HG03045 (cell line): ENCODE data around the gene ZCCHC14.
"Not testable (repeated sequence)": the region's sequence is repeated elsewhere in the genome, so short reads cannot be mapped to it uniquely, and the experiment has no call there.

ENCODE experiments used
- ATAC-seq: cut with Tn5 transposase; IDR thresholded peaks from one replicate; pipeline ENCODE4 v1.9.1; 2021; ENCODE audit warnings: mild to moderate bottlenecking, moderate library complexity; ENCODE audit not compliant: unreplicated experiment

The ZCCHC14 gene

GRCh38 chr16:87388818-87389134, 104.0 kb downstream of the ZCCHC14 start:
- no peak for ATAC-seq

DNA sequence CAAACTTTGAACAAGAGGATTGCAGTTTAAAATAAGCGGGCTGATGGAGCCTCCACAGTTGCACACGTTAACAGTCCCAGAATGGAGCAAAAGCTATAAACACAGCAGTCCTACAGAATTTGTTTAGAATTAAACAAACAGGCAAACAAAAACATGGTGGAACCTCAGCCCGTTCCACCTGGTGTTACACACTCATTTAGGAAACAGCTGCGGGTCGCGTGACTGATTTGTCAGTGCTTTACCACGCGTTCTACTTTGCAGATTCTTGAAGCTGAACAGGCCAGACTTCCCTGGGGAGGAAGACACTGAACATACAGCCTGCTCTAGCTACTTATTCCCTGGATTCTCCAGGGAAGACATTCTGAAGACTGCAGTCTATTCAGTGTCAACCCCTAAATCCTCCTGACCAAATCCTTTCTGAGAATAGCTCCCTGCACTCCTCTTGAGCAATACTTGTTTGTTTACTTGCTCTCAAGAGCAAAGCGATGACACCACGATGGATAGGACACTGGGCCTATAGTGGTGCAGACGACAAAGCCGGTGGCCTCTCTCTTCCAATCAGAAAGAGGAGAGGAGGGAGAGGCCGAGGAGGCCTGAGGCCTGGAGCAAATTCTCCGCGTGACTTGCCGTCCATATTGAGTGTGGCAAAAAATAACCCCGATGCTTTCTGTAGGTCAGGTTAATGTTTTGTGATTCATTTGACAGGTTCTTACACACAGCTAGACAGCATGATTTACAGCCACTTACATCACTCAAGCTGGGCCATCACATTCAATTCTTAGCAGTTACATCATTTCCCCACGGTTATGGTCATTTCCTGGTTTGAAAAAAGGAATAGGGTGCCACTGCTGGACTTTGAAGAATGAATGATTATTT, 104.6 kb downstream of the ZCCHC14 start:
- ATAC-seq: peak; percentile 45

DNA sequence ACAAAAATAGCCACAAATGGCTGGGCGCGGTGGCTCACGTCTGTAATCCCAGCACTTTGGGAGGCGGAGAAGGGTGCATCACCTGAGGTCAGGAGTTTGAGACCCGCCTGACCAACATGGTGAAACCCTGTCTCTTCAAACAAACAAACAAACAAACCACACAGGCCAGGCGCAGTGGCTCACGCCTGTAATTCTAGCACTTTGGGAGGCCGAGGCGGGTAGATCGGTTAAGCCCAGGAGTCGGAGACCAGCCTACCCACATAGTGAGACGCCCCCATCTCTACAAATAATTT, 108.0 kb downstream of the ZCCHC14 start:
- ATAC-seq: not testable (repeated sequence)

DNA sequence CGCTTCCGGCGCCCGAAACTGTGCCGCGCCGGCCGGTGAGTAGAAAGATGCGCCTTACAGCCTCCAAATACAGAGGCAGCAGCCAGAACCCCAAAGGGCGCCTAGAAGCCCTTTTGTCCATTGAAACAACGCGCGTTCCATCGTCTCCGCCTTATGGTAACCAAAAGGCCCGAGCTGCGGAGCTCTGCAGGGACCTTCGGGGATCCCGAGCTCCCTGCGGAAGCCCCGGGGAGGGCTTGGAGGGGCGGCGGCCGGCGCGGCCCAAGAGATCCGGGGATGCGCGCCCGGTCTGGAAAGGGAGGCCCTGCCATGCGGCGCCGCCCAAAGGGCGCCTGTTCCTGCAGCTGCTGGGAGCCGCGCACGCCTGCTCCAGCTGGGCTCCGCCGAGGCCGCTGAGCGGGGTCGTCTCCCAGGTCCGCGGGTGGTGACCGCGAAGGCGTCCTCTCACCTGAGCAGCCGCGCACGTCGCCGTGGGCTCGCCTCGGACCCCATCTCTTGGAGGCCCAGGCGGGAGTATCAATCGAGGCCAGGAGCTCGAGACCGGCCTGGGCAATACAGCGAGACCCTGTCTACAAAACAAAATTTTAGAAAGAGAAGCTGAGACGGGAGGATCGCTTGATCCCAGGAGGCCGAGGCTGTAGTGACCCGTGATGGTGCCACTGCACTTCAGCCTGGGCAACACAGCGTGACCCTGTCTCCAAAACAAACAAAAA, 108.5 kb downstream of the ZCCHC14 start:
- ATAC-seq: peak; percentile 10

- ATAC-seq: peak; percentile 58
Observed at GRCh38 chr16:87383505-87384161, 109.2 kb downstream of the ZCCHC14 start, which contains the start of gene FBXO31. FBXO31 (minus strand) TSS chr16:87383776; CDS start chr16:87383744, 32 bp downstream.

DNA sequence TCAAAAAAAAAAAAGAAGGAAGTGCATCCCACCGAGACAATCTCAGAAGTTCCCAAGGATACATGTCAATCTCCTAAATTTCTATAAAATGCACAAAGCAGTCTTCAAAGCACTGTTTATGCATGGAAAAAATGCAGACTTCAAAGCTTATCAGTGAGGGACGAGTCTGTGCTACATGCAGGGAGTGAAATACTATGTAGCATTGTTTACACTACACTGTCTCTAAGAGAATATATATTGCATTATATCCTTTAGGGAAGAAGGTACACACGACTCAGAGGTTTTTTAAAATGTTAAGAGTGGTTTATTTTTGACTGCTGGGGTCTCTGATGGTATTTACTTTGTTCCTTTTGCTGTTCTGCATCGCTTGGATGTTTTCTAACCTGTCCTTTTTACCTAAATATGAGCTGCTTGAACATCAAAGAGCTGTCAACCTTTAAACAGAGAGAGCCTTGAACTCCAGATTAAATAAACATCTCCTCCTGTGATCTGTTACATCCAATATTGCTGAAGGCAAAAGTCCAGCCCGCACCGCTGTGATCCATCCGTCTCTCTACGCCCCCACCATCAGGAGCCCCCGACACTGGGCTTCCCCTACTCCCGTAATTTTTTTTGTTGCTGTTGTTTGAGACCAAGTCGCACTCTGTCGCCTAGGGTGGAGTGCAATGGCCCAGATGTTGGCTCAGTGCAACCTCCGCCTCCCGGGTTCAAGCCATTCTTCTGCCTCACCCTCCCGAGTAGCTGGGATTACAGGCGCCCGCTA, 110.6 kb downstream of the ZCCHC14 start:
- no peak for ATAC-seq

DNA sequence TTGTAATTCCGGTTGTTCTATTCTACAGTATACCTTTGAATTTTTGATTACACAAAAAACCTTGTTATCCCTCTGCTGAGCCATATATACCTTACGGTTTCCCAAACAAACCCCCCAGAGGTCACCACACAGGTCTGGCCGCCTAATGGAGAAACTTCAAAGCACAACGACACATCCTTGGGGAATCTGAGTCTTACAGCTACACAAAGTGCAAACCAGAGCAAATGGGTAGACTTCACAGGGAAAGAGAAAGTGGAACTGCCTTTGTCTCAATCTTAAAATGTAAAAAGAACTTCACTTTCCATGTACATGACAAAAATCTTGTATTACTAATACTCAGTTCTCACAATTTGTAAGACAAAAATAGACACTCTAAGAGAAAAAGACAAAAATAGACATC, 111.9 kb downstream of the ZCCHC14 start:
- no peak for ATAC-seq

GRCh38 chr16:87380403-87380802, 112.4 kb downstream of the ZCCHC14 start:
- no peak for ATAC-seq

GRCh38 chr16:87379312-87379752, 113.5 kb downstream of the ZCCHC14 start:
- not testable (repeated sequence) for ATAC-seq

GRCh38 chr16:87376660-87377059, 116.2 kb downstream of the ZCCHC14 start:
- no peak for ATAC-seq

DNA sequence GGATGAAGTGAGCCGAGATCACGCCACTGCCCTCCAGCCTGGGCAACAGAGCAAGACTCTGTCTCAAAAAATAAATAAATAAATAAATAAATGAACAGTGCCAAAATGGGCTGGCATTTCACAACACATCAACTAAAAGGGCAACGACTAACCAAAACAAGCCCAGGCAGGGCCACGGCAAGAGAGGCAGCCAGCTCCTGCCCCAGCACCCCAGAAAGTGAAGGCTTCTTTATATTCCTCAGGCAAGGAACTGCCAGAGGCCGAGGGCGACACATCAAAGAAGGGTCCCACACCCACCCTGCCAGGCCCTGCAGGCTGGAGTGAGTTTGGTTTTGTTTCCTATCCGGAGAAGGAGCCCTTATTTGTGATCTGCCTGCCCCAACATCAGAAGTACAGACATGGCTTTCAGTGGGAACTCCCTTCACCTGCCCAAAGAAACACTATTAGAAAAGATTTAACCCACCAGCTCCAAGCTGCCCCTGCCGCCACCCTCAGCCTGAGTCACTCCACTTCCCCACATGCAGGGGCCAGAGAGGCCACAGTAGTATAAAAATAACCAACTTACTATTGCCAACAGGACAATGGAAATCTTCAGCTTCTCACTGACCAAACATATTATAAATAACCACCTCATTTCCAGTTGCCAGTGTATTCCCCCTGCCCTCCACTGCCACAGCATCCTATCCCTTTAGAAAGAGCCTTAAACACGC, 117.2 kb downstream of the ZCCHC14 start:
- ATAC-seq: no peak

GRCh38 chr16:87374313-87374712, 118.5 kb downstream of the ZCCHC14 start:
- no peak for ATAC-seq

GRCh38 chr16:87372305-87372704, 120.5 kb downstream of the ZCCHC14 start:
- ATAC-seq: no peak

GRCh38 chr16:87371261-87371866, 121.5 kb downstream of the ZCCHC14 start:
- no peak for ATAC-seq

GRCh38 chr16:87369796-87370719, 122.8 kb downstream of the ZCCHC14 start:
- no peak for ATAC-seq

GRCh38 chr16:87369117-87369765, 123.6 kb downstream of the ZCCHC14 start:
- ATAC-seq: no peak

GRCh38 chr16:87368029-87368770, 124.6 kb downstream of the ZCCHC14 start:
- no peak for ATAC-seq

DNA sequence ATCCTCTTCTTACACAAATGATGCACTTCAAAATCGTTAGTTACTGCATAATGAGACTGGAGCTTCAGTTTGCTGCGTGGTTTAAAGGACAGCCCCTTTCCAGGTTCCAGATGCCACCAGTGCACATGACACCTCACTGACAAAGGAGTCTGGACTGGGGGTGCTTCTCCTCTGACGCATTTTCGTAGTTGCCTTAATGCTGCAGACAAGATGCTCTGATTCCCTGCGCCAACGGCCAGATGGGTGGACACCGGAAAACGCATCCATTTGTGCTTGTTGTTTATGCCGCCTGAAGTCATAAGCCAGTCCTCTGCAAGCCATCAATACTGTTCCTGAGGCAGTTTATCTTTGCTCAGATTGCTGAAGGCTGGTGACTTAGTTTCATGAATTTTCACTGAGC, 125.3 kb downstream of the ZCCHC14 start:
- no peak for ATAC-seq
